NCI-H1694 (cell line): ENCODE results near the gene TM9SF3.

Source experiments
- DNase-seq: peaks from one replicate; lab custom pipeline; 2025; lab: John Stamatoyannopoulos, UW

The TM9SF3 gene

DNA sequence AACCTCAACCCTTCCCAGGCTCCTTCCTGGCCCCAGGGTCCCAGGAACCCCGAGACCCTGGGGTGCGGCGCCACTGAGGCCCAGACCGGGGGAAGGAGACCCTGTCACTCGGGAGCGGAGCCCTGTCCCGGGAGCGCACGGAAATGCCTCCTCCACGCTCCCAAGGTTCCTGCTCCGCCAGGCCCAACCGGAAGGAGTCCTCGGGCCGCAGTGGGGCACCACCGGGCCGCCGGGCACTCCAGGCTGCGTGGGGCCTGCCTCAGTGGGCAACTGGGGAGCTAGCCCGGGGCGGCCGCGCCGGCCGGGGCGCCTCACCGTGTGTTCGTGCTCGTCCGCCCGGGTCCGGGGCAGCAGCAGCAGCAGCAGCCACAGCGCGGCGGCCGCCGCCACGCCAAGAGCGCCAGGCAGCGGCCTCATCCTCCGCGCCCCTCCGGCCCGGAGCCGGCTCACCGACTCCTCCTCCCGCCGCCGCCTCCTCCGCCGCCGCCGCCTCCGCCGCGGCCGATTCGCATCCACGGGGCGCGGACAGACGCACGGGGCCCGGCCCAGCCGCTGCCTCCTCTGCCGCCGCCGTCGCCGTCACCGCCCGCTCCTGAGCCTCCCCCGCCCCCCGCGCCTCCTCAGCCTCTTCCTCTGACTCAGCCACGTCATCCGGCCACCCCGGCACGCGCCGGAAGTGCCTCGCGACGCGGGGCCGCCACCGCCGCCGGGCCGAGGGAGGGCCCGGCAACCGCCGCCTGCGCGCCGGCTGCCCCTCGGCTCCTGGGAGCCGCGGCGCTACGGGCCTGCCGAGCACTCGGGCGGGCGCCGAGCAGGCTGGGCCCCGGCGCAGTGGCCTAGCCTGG lies at the start of gene TM9SF3:
TM9SF3 (minus strand) TSS at position 594 of the 845 bp plus-strand sequence; CDS start at position 417, 177 bp downstream.
- DNase-seq = peak; percentile 33

DNA sequence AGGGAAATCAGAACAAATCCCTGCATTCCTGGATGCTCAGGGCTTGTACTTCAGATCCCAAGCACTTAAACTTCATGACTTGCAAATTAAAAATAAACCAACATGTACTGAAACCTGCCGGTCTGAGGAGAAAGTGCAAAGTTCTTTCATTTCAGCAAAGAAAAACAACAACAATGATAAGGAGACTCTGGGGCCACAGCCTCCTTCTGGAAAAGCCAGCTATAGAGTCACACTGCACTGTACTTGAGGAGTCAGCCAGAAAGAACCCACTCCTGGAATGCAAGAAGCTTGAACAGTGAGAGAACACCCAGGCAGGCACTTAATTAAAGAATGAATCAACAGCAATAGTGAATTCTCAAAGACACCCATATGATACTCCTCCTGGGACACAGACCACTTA lies 49.7 kb upstream of the TM9SF3 start:
- no peak for DNase-seq

DNA sequence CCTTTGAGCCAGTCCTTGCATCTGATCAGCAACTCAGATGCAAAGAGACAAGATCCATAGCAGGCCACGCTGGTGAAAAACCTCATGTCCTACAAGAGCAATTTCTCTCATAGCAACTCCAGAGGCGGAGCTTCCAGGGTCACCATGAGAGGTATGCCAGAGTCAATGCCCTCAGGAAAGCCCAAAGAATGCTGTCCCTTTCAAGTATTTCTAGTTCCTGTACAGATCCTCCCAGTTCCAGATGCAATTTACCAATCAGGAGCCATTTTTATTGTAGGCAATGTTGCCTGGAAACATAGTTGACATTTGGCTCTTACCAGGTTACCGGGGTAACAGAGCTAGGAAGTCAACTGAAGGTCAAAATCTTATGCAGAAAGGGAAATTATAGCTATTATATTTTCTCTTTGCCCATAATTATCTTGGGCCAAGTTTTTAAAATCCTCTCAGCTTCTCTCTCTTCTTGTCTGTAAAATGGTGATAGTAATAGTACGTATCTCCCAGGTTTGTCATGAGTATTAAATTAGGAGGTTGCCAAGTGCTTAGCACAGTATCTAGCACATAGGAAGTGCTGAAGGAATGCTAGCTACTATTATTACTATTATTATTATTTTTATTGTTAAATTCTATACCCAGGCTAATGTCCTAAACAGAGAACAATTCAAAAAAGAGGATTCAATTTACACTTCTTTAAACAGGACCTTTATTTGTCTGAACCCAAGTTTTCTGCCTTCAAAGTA lies 46.3 kb upstream of the TM9SF3 start:
- DNase-seq = no peak

DNA sequence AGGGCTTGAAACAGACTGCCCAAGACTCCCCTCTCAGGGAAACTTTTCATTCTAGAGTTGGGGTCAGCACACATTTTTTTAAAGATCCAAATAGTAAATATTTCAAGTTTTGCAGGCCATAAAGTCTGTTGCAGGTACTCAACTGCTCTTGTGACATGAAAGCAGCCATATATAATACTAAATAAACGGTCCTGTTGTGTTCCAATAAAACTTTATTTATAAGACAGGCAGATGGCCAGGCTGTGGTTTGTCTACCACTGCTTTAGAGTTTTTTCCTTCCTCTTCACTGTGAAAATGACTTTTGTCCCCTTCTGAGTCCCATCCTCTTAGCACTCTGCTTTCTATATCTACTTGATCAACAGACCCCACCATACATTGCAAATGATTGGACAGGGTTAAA lies 40.5 kb upstream of the TM9SF3 start:
- DNase-seq = no peak

DNA sequence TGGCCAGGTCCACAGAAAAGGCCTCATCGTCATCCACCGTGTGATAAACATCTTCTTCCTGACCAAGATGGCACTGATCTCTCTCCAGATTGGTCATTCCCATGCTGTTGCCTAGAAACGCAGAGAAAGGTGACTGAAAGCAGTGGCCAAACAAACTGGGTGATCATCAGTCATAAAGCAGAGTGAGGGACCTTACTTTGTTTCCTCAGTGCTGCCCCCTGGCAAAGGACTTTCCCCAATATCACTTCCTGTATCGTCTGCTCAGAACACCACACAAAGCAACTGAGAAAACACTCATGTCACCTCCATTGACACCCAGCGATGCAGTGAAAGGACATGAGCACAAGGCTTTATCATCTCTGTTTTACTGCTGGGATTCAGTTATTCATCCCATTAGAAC lies 40.0 kb upstream of the TM9SF3 start:
- no peak for DNase-seq

DNA sequence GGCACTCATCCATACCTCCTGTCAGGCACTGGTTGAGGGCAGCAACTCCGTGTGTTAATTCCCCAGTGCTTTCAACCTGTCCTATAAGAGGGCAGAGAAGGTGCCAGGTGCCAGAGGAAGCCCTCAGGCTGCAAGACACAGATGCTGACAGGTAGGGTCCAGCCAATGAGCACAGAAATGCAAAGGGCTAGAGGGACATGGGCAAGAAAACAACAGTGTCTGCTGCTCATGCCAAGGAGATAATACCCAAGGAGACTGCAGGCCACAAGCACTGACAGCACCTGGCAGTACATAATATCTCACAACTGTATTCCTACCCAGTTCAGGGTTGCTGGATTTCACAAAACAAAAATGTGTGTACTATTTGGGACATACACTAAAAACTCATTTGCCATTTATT lies 38.4 kb upstream of the TM9SF3 start:
- no peak for DNase-seq

DNA sequence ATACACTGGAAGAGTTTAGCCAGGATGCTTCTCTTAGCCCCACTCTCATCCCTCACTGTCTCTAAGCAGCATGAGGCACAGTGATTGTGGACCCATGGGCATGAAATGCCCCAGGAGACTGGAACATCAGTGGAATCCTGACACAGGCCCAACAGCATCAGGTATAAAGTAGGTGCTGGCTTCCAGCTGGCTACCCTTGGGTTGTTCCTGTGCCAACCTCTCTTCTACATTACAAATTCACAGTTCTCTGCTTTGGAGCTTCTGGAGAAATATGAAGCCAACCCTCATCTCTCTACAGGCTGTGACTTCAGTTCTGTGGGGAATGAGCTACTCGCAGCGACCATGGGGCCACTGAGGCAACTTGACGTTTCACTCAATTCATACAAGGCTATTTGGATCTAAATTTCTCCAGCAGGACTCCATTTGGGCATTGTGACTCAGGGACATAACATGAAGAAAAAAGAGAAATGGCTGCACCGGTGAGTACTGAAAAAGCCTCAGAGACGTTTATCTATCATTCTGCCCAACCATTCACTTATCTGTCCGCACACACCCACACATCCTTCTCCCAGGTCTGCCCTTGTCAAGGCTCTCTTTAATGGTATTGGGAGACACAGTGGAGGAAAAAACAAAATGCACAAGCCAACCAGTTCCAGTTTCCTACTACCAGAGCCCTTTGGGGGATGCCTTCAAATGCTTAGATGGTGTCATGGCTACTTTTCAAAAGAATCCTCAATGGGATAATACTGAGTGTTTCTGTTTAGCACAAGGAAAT lies 35.4 kb upstream of the TM9SF3 start:
- DNase-seq = no peak

DNA sequence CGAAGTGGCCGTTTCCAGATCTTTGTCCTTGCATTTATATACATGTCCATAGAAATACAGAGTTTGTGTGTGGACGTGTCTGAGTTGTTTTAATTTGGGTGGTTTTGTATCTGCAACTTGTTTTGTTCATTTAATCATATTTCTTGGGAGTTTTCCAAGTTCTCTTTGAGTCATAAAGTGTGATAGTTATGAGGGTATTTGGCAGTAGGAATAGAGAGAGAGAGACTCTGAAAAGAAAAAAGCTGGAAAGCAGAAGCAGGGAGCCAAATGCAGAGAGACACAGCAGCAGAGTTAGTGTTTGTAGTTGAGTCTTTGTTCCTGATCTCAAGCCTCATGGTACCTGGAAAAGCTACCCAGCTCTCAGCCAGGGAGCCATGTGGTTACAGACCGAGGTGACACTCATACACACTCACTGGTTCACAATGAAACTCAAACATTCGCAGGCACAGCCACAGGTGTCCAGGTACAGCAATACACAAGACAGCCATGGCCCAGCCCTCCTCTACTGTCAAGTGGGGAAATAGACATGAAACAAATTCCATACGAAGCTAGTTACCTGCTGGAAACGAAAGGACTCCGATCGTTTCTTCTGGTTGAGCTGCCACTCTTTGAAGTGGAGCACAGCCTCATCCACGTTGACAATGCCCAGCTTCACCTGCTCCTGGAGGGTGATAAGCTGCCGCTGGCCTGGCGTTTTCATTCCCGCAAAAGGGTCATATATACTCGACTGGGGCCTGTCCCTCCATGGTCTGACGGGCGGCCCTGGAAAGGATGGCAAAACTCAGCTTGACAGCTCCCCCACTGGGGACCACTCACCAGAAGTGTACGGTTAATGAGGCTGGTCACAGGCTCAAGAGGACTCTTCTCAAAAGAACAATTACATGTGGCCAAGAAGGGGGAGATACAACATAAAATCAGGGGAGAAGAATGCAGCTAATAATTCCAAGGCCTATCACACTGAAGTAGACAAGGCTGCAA lies 33.3 kb upstream of the TM9SF3 start:
- DNase-seq = no peak

DNA sequence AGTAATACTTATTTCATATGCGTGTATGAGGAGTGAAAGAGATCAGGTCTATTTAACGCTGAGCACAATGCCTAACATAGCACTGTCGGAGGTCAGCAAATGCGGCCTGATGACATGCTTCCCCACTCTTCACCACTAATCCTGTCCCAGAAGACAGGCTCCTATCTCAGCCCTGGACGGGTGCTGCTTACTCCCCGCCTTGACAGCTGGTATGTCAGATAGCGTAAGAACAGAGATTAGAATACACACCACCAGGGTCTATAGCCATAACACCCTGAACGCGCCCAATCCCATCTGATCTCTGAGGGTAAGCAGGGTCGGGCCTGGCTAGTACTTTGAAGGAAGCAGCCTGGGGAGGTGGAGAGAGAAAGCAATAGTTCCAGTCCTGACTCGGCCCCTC lies 32.3 kb upstream of the TM9SF3 start:
- no peak for DNase-seq

DNA sequence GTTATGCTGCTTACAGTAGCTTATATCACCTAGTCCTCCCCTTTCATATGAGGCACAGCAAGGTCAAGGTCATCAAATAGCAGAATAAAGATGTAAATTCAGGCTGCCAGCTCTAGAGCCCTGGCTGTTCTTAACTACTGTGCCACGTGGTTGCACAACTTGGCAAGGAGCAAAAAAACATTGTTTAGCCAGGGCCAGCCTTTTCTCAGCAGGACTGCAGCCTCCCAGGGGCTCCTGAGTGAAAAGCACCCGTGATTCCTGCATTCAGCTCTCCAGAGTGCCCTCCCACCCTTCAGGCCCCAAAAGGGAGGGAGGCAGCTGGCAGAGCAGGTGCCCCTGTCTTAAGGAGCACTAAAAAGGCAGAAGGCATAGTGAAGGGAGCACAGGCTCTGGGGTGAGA lies 31.8 kb upstream of the TM9SF3 start:
- no peak for DNase-seq

DNA sequence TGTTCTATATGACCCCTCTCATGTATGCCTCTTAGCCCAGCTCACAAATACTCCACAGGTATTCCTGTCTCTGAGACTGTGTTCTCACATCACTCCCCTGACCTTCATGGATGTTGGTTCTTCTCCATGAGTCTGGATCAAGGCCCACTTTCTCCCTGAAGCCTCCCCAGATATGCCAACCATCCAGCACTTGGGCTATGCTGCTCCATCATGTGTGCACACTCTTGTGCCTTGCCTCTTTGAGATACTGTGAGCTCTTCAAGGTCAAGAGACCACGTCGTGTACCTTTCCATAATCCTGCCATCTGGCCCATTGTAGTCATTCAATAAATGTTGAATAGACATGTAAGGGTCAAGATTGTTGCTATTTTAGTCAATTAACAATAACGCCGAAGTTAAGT lies 30.1 kb upstream of the TM9SF3 start:
- DNase-seq = no peak

DNA sequence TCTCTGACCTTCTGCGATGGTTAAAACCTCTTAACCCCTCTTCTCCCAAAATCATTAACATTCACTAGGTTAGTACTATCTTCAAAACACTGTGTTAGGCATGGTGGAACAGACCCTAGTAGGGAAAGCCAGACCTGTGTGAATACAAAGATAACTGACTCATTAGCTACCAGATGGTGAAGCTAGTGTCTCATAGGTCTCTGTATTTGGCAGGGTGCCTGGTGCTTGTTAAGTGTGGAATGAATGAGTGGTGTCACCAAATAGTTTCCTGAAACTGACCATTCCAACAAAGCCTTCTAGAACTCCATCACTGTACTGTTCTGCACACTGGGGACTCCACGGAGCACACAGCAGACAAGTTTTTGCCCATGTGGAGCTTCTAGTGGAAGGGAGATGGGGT lies 27.7 kb upstream of the TM9SF3 start:
- peak; percentile 86 for DNase-seq

DNA sequence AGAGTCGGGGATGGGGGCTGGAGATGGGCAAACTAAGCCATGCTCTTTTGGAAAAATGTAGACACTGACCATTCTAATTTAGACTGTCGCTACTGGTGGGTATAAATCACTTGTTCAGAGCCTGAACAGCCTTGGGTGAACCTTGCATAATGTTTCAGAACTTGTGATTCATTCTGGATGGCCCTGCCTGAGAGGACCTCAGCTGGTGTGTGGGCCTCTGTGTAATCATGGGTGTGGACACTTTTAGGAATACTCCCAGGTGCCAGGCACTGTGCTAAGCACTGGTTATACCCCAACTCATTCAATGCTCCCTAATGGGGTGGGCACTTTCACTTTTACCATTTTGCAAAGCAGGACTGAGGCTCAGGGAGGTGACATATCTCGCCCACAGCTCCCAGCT lies 26.8 kb upstream of the TM9SF3 start:
- no peak for DNase-seq

DNA sequence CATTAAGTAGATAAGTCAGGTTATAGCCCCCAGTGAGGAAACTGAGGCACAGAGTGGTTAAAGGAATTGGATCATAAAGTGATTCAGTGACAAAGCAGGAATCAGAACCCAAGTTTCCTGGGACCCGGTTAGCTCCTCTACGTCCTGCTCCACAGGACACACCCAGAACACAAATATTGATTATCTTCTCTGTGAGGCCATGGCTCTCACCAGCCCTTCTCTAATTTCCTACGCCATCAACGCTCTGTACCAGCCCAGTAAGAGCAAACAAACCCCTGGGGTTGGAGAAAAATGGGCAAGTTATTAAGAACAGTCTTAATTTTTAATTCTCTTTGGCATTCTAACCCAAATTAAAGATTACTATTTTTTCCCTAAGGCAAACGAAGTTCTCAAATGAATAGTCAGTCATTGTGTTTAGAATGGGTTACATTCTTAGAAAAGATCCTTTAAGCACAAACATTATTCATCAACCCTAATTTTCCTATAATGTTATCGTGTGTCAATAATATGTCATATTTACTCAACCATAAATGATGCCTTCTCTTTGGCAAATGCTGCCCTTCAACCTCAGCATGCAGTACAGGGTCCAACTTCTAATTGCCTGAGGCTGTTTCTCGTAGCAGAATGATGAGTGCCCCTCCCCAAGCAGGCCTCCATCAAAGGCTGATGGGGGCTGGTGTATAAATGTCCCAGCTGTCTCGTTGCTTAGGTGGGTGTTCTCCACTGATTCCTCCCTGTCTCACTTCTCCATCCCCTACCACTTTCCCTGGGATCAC lies 25.4 kb upstream of the TM9SF3 start:
- DNase-seq = no peak

DNA sequence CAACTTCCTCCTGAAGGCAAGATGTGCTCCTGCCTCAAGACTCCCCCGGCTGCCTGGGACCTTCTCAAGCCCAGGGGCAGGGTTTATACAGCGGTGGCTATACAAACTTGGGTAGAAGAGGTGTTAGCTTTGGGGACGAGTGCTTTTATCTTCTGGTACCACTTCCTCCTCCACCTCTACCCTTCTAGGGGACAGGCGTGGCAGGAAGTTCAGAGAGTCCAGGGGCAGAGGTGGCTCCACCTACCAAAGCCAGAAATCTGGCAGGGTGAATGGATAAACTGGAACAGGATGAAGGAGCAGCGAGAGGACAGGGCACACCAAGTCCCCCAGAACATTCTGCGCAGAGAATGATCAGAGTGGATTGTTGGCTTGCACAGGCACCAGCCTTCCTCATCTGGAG lies 24.0 kb upstream of the TM9SF3 start:
- DNase-seq = no peak

DNA sequence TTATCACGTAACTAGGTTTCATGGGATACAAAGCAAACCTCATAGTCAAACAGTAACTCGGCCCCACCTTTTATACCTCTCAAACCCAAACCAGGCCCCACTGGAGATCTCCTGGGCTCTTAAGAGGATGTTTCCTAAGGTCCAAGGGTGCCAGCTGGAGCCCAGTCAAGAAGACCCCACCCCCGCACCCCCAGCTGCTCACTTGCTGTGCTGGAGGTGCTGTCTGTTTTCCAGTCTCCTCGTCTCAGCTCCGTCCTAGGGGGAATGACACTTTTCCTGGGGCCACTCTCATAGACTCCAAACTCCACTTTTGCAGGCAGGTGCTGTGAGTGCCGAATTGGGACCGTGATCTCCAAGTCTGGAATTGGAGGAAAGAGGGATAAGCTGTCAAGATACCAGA lies 22.7 kb upstream of the TM9SF3 start:
- DNase-seq = no peak

DNA sequence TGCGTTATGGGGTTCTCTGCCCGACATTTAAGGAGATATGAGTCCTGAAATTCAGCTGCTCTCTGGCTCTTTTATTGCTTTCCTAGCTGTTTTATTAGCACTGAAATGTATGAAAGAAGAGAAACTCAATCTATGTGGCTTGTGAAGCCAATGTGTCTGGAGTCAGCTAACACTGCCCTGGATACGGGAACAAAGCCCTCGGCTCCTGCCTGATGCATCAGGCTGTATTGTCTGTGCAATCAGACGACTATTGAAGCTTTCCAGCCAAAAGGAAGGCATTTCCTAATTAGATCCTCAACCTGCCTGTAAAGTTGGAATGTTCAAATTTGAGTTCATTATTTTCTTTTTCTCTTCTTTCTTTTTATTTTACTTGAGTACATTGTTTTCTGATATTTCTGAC lies 22.0 kb upstream of the TM9SF3 start:
- DNase-seq = no peak

DNA sequence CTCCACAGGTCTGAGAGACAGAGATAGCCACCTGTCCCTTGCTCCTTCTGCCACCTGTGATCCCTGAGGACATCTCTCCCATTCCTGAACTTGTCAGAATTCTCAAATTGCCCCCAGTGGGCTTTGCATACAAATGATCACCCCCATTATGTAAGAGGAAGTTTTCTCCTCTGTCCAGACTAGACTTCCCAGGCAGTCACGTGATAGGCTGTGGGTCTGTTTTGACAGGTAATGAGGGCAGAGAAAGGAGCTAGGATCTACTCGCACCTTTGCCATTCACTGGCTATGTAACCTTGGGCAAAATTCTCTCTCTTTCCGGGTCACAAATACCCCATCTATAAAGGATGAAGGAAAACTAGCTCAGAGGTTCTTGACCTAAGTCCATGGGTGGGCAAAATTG lies 21.4 kb upstream of the TM9SF3 start:
- no peak for DNase-seq

DNA sequence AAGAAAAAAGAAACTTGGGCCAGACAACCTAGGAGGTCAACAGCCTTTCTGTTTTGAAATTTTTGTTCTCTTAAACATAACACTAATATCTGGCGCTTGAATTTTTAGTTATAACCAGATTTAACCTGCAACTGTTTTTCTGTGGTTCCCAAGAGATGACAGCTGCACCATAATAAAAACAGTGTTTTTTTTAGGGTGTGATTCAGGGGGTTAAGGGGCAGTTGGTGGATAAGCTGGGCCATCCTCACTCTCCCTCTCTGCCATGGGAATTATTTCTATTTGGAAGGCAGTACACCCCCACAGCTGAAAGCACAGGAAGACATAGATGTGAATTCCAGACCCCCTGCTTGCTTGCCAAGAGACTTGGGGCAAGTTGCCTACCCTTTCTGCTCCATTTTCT lies 20.1 kb upstream of the TM9SF3 start:
- no peak for DNase-seq

DNA sequence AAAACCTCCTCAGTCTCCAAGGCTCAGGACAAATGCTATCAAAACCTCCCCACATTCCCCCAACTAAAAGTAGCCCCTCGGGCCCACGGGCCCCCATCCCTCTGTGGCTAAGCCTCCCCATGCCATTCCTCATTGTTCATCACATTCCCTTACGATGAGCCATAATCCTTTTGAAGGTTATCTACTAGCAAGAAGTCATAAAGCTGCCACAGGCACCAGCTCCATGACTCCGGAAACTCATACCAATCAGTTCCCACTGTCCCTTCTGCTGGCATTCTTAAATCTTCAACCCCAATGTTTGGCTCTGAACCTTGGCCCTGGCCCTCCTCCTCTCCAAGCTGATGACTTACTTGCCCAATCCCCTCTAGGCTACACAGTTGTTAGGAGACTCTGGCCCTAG lies 19.4 kb upstream of the TM9SF3 start:
- DNase-seq = no peak

DNA sequence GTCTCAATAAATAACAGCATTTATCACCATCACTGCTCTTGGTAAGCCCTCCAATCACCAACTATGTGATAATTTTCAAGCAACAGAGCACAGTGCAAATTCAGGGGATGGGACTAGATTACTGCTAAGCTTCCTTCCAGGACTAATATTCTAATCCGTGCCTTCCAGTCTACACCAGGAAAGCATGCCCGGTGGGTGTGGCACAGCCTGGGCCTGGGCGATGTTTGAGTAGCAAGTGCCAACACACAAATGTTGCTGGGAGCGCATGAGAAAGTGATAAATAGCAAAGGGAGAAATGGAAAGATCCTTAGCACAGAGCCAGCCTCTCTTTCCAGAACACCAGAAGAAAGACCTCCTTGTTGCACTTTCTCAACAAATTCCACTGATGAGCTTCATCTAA lies 13.5 kb upstream of the TM9SF3 start:
- DNase-seq = no peak
